ENCODE measurements around the gene RHO. TPM values are rescaled to one million over a fixed set of nuclear protein-coding genes. Genes with fewer than 3 reads are reported as not detected.

The RHO gene
- total and polyA plus RNA-seq, 5 donors, result not detected

DNA sequence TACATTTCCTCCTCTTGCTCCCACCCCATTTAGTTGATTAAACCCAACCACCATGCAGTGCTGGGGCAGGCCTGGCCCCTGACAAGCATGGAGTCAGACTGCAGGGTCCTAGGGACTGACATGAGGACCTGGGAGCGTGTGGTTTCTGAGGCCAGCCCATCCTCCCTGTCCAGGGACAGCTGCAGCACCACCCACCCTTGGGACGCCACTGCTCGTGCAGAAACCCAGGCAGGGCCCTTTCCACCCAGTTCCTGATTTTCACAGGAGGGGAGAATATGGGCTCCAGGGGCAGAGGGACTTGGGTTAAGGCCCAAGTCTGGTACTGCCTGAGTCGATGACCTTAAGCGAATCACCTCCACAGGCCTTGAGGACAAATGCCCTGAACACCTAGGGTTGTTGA lies 54.4 kb downstream of the RHO start:
- Histone ChIP-seq H3K27ac (ENCODE audit: low read length) (no peak overlapping the region), H3K27me3 (ENCODE audit: control insufficient read depth, insufficient read depth) (no peaks in the 10 kb centered on the region), H3K9me3 (ENCODE audit: control insufficient read depth, low read length) (no peaks in the 10 kb centered on the region), H3K4me3 (ENCODE audit: low read length) (no peak overlapping the region), H3K4me1 (ENCODE audit: control insufficient read depth, insufficient read depth, low read length) (no peaks in the 10 kb centered on the region)
- 75% methylated on average over 5 of the region's 5 CpGs for WGBS
- intact Hi-C loops (cut with DNase I), result no loop called here
- DNase-seq, result no peak
- ATAC-seq, result no peak

DNA sequence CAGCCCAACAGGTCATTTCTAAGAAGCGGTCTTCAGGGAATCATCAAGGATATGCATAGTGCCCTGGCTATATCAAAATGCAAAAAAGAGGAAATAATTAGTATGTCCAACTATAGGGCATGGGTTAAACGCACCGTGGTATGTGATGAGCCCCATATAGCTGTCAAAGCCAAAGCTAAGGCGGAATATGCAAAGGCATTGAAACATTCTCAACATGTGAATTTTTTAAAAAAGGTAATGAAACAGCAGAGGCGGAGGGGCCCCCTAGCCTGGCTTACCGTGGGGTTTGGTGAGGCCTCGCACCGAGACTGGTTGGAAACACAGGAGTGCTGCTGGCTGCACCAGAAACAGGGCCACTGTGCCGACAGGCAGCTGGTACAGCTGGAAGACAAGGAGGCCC lies 54.9 kb downstream of the RHO start:
- no peaks in the 10 kb centered on the region for H3K4me1 ChIP-seq (ENCODE audit: control insufficient read depth, insufficient read depth, low read length)
- DNase-seq (no peak), ATAC-seq (no peak)
- no peaks in the 10 kb centered on the region for H3K27me3 ChIP-seq (ENCODE audit: control insufficient read depth, insufficient read depth)
- WGBS, result 90% methylated on average over 9 of the region's 9 CpGs
- H3K9me3 ChIP-seq (ENCODE audit: control insufficient read depth, low read length), result no peaks in the 10 kb centered on the region
- intact Hi-C loops (cut with DNase I), result no loop called here
- no peak overlapping the region for H3K4me3 ChIP-seq (ENCODE audit: low read length)
- no peak overlapping the region for H3K27ac ChIP-seq (ENCODE audit: low read length)

DNA sequence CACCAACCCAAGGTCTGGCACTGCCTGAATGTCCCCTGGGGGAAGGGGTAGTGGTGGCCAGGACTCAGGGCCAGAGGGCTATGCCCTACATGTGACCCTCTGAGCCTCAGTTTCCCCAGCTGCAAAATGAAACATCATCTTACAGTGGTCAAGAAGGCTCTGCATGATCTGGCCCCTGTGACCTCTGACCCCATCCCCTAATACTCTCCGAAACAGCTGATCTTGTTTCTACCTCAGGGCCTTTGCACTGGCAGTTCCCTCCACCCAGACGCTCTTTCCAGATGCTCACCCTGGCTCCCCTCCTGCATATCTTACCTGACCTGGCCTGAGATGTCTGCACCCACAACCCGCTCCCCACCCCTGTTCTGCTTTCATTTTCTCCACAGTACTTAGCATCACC lies 56.2 kb downstream of the RHO start:
- H3K4me3 ChIP-seq (ENCODE audit: low read length), result no peak overlapping the region
- ATAC-seq, result no peak
- no peaks in the 10 kb centered on the region for H3K4me1 ChIP-seq (ENCODE audit: control insufficient read depth, insufficient read depth, low read length)
- WGBS, result 90% methylated on average over 3 of the region's 3 CpGs
- no peak for DNase-seq
- H3K27me3 ChIP-seq (ENCODE audit: control insufficient read depth, insufficient read depth), result no peaks in the 10 kb centered on the region
- no peaks in the 10 kb centered on the region for H3K9me3 ChIP-seq (ENCODE audit: control insufficient read depth, low read length)
- no peak overlapping the region for H3K27ac ChIP-seq (ENCODE audit: low read length)
- intact Hi-C loops (cut with DNase I), result no loop called here

Other genes with a start within 250 kb of the RHO start
- gene HMCES, start 249.8 kb upstream of the RHO start, total RNA-seq, result 10 to 100 TPM; 38.0 to 53.2 (median 42.3) TPM
- 37.0 TPM for gene HMCES, start 249.8 kb upstream of the RHO start, polyA plus RNA-seq
- gene EFCAB12, start 100.0 kb upstream of the RHO start, total RNA-seq, result under 1 TPM; 0.34 to 0.72 (median 0.42) TPM
- 0.29 TPM for gene EFCAB12, start 100.0 kb upstream of the RHO start, polyA plus RNA-seq
- 10 to 100 TPM; 25.3 to 52.1 (median 25.7) TPM for gene MBD4, start 88.7 kb upstream of the RHO start, total RNA-seq
- 17.5 TPM for gene MBD4, start 88.7 kb upstream of the RHO start, polyA plus RNA-seq
- gene IFT122, start 88.4 kb upstream of the RHO start, total RNA-seq, result 10 to 100 TPM; 30.7 to 46.4 (median 35.9) TPM
- gene IFT122, start 88.4 kb upstream of the RHO start, polyA plus RNA-seq, result 17.7 TPM
- not detected for gene H1-8, start 14.5 kb downstream of the RHO start, total RNA-seq
- not detected for gene H1-8, start 14.5 kb downstream of the RHO start, polyA plus RNA-seq
- 100 to 1,000 TPM in 1 of 4 donors, 10 to 100 TPM in 3; 75.4 to 102 (median 84.1) TPM for gene PLXND1, start 78.0 kb downstream of the RHO start, total RNA-seq
- 89.4 TPM for gene PLXND1, start 78.0 kb downstream of the RHO start, polyA plus RNA-seq